Transverse colon (tissue), 4 donors: ENCODE results near the gene SYTL4. TPM values are rescaled to one million over a fixed set of nuclear protein-coding genes. Genes with fewer than 3 reads are reported as not detected.
A peak's percentile ranks its signal among the peaks of the same experiment; 100 is the strongest.

Source experiments
- DNase-seq: peaks from one replicate; pipeline ENCODE4 v3.0.0-alpha.2; 2019
- H3K27ac ChIP-seq, 4 donors: fragments of 200-600 bp; sonication (generic); 2 replicates each; pipeline ENCODE4 v1.5.1; 2016 to 2018; ENCODE audit warnings: inconsistent platforms in 4 of 4
- H3K27me3 ChIP-seq: fragments of 200-600 bp; sonication (generic); 2 replicates; pipeline ENCODE4 v1.5.1; 2017; ENCODE audit warnings: inconsistent platforms
- H3K36me3 ChIP-seq, 4 donors: fragments of 200-600 bp; sonication (generic); 2 replicates each; pipeline ENCODE4 v1.5.1; 2017 to 2019; ENCODE audit warnings: inconsistent platforms in 4 of 4
- H3K4me1 ChIP-seq, 4 donors: fragments of 200-600 bp; sonication (generic); 2 replicates each; pipeline ENCODE4 v1.5.1; 2017 to 2020; ENCODE audit warnings: inconsistent platforms in 4 of 4
- H3K4me3 ChIP-seq, 4 donors: fragments of 200-600 bp; sonication (generic); 1 replicate in 1 of 4; 2 replicates in 3 of 4; pipeline versions ENCODE4 v1.5.1 to v1.6.1; 2017 to 2019; ENCODE audit warnings: inconsistent platforms in 4 of 4
- H3K9me3 ChIP-seq, 2 donors: fragments of 200-600 bp; sonication (generic); 2 replicates each; pipeline ENCODE4 v1.5.1; 2017 to 2019; ENCODE audit warnings: inconsistent platforms in 2 of 2
- EP300 ChIP-seq: sonication (generic); formaldehyde crosslinking; IDR thresholded peaks from one replicate; pipeline ENCODE4 v1.6.1; 2017; ENCODE audit warnings: antibody characterized with exemption, low read depth
- POLR2A ChIP-seq: fragments of 450-650 bp; IDR thresholded peaks from one replicate; pipeline ENCODE4 v1.6.1; 2016; ENCODE audit warnings: antibody characterized with exemption, mild to moderate bottlenecking, moderate library complexity
- POLR2AphosphoS5 ChIP-seq, 3 donors: sonication (generic); formaldehyde crosslinking; IDR thresholded peaks; one replicate each; pipeline ENCODE4 v1.6.1; 2016; ENCODE audit warnings: antibody characterized with exemption in 3 of 3
- WGBS, 2 donors: methylation state at CpG; one replicate each; pipeline ENCODE4 v1.1.5; 2018; ENCODE audit warnings: low coverage in 1 of 2; 5-methylcytosine and 5-hydroxymethylcytosine counted together
- in situ Hi-C, 4 donors: fragments of 200-750 bp; cut with MboI; loops; one replicate each; pipeline versions ENCODE4 v1.15.0 to v1.15.1; 2017; ENCODE audit warnings: low sequenced_read_pairs in 3 of 4, low pct_ligation_motif_present in 1 of 4, low pct_unique_long_range_greater_than_20kb in 1 of 4
- intact Hi-C: fragments of 100-400 bp; cut with DNase I; formaldehyde crosslinking; loops from one replicate; pipeline ENCODE4 v1.15.1; 2023; ENCODE audit warnings: low total_unique reads
- total RNA-seq, 4 donors: library from RNA; depleted of rRNA; stranded (reverse); fragments of >200 nt; gene quantifications; one replicate each; pipeline ENCODE4 v1.1.0, GENCODE V29; 2016
- TF ChIP-seq, protein P1 (sequence below), 5 experiments: fragments of 200-600 bp in 3 of 5; fragments of 450-650 bp in 2 of 5; sonication (generic) in 3 of 5; IDR thresholded peaks; 1 replicate in 2 of 5; 2 replicates in 3 of 5; pipeline ENCODE4 v1.5.1; 2016 to 2017; ENCODE audit warnings: antibody characterized with exemption in 5 of 5, inconsistent platforms in 3 of 5, mild to moderate bottlenecking in 2 of 5, moderate library complexity in 1 of 5

SYTL4 gene
- total RNA-seq, 4 donors from 2014 or later = 39.0 to 49.7 (median 43.1) TPM

DNA sequence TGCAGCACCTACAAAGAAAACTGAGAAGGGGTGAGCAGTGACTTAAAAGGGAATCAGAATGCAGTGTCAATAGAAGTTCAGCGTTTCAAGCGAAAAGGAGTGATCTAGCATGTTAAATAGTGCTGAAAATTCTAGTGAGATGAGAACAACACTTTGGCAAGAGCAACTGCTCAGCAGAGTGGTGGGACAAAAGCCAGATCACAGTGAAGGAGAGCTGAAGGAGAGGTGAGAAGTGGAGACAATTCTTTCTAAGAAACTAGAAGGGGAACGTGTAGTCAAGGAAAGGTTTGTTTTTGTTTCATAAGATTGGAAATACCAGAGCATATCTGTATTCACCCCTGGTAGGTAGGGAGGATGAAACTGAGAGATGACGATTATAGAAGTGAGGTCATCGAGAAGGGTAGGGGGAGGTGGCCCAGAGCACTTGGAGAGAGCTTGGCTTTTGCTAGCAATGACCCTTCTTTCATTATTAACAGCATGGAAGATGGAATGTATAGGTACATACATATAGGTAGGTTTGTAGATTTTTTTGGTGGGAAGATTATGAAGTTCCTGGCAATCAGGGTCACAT is 54.2 kb downstream of the SYTL4 start:
- 66% methylated on average over 5 of the region's 5 CpGs; no CpG with 5 or more reads in 1 of the 2 donors for WGBS, 2 donors
- no peak for TF ChIP-seq POLR2A
- no peak for TF ChIP-seq POLR2AphosphoS5 (IDR thresholded peaks at IDR 0.05)
- TF ChIP-seq EP300 = no peak
- TF ChIP-seq, protein P1, sequence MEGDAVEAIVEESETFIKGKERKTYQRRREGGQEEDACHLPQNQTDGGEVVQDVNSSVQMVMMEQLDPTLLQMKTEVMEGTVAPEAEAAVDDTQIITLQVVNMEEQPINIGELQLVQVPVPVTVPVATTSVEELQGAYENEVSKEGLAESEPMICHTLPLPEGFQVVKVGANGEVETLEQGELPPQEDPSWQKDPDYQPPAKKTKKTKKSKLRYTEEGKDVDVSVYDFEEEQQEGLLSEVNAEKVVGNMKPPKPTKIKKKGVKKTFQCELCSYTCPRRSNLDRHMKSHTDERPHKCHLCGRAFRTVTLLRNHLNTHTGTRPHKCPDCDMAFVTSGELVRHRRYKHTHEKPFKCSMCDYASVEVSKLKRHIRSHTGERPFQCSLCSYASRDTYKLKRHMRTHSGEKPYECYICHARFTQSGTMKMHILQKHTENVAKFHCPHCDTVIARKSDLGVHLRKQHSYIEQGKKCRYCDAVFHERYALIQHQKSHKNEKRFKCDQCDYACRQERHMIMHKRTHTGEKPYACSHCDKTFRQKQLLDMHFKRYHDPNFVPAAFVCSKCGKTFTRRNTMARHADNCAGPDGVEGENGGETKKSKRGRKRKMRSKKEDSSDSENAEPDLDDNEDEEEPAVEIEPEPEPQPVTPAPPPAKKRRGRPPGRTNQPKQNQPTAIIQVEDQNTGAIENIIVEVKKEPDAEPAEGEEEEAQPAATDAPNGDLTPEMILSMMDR (IDR thresholded peaks at IDR 0.05) = no peak
- no peaks in the 10 kb centered on the region for H3K9me3 ChIP-seq
- H3K27ac ChIP-seq = no peak overlapping the region
- no peaks in the 10 kb centered on the region for H3K27me3 ChIP-seq
- H3K4me3 ChIP-seq = no peak overlapping the region
- intact Hi-C loops = no loop called here
- in situ Hi-C loops = no loop called here
- no peak for DNase-seq
- H3K36me3 ChIP-seq = no peaks in the 10 kb centered on the region
- no peaks in the 10 kb centered on the region for H3K4me1 ChIP-seq

DNA sequence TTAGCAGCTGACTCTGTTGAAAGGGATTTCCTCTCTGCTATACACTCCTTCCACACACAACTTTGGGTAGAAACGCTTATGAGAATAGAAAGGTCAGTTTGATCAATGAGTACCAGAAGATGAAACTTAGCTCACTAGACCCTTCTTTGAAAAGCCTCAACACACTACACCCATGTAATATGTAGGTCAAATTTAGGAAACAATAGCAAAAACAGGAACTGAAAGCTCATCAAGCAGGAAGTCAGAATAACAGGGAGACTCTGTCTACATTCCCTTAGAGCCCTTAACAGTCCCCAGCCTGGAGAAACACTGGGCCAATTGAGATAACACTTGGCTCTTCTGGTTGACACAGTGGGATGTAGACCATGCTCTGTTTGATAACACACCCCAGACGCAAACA is 57.2 kb downstream of the SYTL4 start:
- Histone ChIP-seq H3K36me3 (no peaks in the 10 kb centered on the region), H3K4me3 (no peak overlapping the region), H3K9me3 (no peaks in the 10 kb centered on the region), H3K27me3 (no peaks in the 10 kb centered on the region), H3K27ac (no peak overlapping the region), H3K4me1 (no peaks in the 10 kb centered on the region)
- DNase-seq = no peak
- TF ChIP-seq, protein P1 (IDR thresholded peaks at IDR 0.05) = no peak
- no peak for TF ChIP-seq POLR2AphosphoS5 (IDR thresholded peaks at IDR 0.05)
- TF ChIP-seq EP300 = no peak
- no peak for TF ChIP-seq POLR2A
- intact Hi-C loops = no loop called here
- in situ Hi-C loops = no loop called here
- 49 to 60% methylated on average over 1 to 2 of the region's 2 CpGs for WGBS, 2 donors

DNA sequence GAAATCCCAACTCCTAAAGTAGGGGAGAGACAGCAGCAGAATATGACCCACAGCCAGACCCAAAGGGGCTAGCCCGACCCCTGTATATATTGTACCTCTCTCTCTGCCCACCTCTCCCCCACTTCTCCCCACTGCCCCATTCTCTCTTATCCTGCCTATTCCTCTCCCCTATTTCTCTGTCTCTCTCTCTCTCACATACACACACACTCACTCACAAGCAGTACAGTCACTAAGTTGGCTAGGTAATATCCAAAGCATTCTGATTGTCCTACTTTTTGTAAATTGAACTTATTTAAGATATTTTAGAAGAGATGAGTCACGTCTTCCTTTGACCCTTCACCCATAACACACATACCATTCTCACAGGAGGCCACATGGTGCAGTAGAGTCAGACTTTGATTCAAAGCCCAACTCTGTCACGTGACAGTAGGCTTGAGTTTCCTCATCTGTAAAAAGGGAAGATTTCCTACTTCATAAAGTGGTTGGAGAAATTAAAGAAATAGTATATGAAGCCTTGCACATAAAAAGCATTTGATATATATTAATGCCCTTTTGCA is 58.4 kb downstream of the SYTL4 start:
- intact Hi-C loops = no loop called here
- in situ Hi-C loops = no loop called here
- DNase-seq = no peak
- TF ChIP-seq, protein P1 (IDR thresholded peaks at IDR 0.05) = no peak
- TF ChIP-seq POLR2AphosphoS5 (IDR thresholded peaks at IDR 0.05) = no peak
- no peak for TF ChIP-seq POLR2A
- TF ChIP-seq EP300 = no peak
- no peaks in the 10 kb centered on the region for H3K36me3 ChIP-seq
- WGBS, 2 donors = 42 to 57% methylated on average over 2 to 3 of the region's 3 CpGs
- H3K27me3 ChIP-seq = no peaks in the 10 kb centered on the region
- peak overlapping the region in 1 of 4 donors; percentile 7 for H3K27ac ChIP-seq
- no peaks in the 10 kb centered on the region for H3K9me3 ChIP-seq
- no peak overlapping the region for H3K4me3 ChIP-seq
- H3K4me1 ChIP-seq = no peaks in the 10 kb centered on the region

DNA sequence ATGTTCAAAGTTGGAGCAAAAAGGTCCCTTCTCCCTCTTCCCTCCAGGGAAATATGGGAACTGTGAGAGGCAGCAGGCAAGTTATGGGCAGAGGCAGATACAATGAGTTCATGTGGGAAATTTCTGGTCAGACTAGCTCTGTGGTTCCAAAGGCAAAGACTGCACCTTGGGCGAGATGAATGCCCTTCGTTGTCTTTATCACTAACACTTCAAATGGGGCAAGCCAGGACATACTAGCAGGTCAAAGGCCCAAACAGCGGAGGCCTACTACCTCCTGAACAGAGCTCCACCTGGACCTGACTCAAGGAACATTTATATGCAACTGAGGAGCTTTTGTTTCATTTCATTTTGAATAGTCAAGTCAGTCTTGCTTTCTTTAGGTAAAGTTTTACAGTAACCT is 59.0 kb downstream of the SYTL4 start:
- WGBS, 2 donors = 88% methylated on average over 3 of the region's 3 CpGs; no CpG with 5 or more reads in 1 of the 2 donors
- H3K4me3 ChIP-seq = no peak overlapping the region
- no peaks in the 10 kb centered on the region for H3K9me3 ChIP-seq
- H3K27me3 ChIP-seq = no peaks in the 10 kb centered on the region
- intact Hi-C loops (no loop called here), in situ Hi-C loops (no loop called here)
- no peaks in the 10 kb centered on the region for H3K36me3 ChIP-seq
- no peaks in the 10 kb centered on the region for H3K4me1 ChIP-seq
- H3K27ac ChIP-seq = peak overlapping the region in 1 of 4 donors; percentile 7
- TF ChIP-seq POLR2A = no peak
- TF ChIP-seq EP300 = no peak
- TF ChIP-seq, protein P1 (IDR thresholded peaks at IDR 0.05) = no peak
- no peak for TF ChIP-seq POLR2AphosphoS5 (IDR thresholded peaks at IDR 0.05)
- DNase-seq = no peak
